GM18868 (cell line): ENCODE measurements around the gene MYL4.
"Not testable (repeated sequence)": the region's sequence is repeated elsewhere in the genome, so short reads cannot be mapped to it uniquely, and the experiment has no call there.

Source experiments
- ATAC-seq: cut with Tn5 transposase; IDR thresholded peaks from one replicate; pipeline ENCODE4 v1.9.1; 2021; ENCODE audit warnings: mild to moderate bottlenecking, moderate library complexity; ENCODE audit not compliant: unreplicated experiment

MYL4 gene

DNA sequence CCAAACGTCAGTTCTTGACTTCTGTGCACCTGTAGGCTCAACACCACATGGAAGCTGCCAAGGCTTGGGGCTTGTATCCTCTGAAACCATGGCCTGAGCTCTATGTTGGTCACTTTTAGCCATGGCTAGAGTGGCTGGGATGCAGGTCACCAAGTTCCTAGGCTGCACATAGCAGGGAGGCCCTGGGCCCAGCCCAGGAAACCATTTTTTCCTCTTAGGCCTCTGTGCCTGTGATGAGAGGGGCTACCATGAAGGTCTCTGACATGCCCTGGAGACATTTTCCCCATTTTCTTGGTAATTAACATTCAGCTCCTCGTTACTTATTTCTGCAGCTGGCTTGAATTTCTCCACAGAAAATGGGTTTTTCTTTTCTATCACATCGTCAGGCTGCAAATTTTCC lies 59.8 kb downstream of the MYL4 start:
- ATAC-seq, result not testable (repeated sequence)

DNA sequence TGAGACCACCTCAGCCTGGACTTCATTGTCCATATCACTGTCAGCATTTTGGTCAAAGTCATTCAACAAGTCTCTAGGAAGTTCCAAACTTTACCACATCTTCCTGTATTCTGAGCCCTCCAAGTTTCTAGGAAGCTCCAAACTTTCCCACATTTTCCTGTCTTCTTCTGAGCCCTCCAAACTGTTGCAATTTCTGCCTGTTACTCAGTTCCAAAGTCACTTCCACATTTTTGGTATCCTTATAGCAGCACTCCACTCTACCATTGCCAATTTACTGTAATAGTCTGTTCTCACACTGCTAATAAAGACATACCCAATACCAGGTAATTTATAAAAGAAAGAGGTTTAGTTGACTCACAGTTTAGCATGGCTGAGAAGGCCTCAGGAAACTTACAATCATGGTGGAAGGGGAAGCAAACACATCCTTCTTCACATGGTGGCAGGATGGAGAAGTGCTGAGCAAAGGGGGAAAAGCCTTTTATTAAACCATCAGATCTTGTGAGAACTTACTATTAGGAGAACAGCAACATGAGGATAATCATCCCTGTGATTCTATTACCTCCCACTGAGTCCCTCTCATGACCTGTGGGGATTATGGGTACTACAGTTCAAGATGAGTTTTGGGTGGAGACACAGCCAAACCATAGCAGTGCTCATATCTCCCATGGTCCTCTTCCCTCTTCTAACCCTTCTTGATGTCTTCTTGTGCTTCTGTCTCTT lies 60.6 kb downstream of the MYL4 start:
- ATAC-seq, result not testable (repeated sequence)

DNA sequence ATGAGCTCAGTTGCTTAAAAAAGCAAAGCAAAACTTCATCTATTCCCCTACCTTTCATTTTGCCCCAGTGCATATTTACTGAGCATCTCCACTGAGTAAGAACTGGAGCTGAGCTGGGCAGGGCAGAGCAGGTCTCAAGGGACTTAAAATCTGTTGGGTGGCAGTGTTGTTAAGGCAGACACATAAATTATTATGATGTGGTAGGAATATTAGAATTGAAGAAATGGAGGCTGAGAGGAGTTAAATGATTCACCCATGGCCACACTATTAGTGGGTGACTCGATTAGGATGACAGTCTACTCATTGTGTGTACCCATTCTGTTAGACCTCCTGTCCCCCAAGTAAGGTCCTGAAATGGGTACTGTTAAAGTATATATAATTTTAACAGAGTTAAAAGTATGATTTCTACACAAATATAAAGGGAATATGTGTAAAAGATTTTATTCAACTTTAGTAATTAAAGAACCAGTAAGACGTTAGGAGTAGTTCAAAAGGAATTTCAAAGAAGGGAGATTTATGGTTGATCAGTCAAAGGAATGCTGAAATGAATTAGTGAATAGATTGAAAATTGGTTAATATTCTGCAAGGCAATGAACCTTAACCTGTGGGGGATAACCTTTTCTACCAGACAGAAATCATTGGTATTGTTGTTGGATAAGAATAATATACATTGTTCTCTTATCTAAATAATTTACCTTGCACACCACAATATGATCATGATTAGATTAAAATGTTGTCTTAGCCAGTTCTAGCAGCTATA lies 62.0 kb downstream of the MYL4 start:
- ATAC-seq, result no peak

DNA sequence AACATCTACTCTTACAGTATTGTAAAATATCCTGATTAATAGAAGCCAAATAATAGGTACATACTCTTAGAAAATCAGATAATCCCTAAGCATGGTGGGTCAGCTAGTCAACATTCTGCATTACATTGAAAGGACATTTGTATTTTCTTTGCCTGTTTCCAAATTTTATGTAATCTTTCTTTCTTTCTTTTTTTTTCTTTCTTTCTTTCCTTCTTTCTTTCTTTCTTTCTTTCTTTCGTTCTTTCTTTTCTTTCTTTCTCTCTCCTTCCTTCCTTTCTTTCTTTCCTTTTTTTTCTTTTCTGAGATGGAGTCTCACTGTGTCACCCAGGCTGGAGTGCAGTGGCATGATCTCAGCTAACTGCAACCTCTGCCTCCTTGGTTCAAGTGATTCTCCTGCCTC lies 63.3 kb downstream of the MYL4 start:
- no peak for ATAC-seq

DNA sequence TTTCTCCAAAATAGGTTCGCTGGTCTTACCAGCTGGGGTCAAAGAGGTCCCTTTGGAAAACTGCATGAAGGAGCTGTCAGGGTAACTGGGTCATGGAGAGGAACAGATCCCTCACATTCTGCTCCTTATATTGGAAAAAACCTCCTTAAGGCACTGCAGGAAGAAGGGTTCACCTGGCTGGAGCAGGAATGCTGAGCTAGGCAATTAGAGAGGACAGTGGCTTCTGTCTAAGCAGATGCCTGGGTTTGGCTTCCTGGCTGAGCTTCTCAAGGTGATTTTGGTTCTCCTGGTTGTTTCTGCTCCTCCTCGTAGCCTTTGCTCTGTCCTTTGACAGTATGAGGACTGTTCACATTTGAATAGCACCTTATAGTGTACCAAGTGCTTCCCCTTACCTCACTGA lies 64.1 kb downstream of the MYL4 start:
- no peak for ATAC-seq
